Mesenteric fat pad (tissue), 1 donor: ENCODE measurements around the gene LTA. TPM values are rescaled to one million over a fixed set of nuclear protein-coding genes. Genes with fewer than 3 reads are reported as not detected.

Experiments
- DNase-seq: peaks from one replicate; pipeline ENCODE4 v3.0.0-alpha.2; 2020; ENCODE audit warnings: low spot score
- long read RNA-seq: library from polyadenylated mRNA; unstranded; transcript quantifications from one replicate; pipeline ENCODE4 v2.0.0, GENCODE V29; 2020
- total RNA-seq: library from RNA; stranded (reverse); fragmentation: NEBNext Ultra II Directional; extraction: Animal tissue kit (Norgen Biotek cat#: 25700); gene quantifications from one replicate; pipeline ENCODE4 v1.2.1, GENCODE V29; 2021
- donor health status: DM: yes; HTN: yes; CAD: no.

The LTA gene, protein sequence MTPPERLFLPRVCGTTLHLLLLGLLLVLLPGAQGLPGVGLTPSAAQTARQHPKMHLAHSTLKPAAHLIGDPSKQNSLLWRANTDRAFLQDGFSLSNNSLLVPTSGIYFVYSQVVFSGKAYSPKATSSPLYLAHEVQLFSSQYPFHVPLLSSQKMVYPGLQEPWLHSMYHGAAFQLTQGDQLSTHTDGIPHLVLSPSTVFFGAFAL
- not detected for total RNA-seq
- long read RNA-seq = 0 reads

DNA sequence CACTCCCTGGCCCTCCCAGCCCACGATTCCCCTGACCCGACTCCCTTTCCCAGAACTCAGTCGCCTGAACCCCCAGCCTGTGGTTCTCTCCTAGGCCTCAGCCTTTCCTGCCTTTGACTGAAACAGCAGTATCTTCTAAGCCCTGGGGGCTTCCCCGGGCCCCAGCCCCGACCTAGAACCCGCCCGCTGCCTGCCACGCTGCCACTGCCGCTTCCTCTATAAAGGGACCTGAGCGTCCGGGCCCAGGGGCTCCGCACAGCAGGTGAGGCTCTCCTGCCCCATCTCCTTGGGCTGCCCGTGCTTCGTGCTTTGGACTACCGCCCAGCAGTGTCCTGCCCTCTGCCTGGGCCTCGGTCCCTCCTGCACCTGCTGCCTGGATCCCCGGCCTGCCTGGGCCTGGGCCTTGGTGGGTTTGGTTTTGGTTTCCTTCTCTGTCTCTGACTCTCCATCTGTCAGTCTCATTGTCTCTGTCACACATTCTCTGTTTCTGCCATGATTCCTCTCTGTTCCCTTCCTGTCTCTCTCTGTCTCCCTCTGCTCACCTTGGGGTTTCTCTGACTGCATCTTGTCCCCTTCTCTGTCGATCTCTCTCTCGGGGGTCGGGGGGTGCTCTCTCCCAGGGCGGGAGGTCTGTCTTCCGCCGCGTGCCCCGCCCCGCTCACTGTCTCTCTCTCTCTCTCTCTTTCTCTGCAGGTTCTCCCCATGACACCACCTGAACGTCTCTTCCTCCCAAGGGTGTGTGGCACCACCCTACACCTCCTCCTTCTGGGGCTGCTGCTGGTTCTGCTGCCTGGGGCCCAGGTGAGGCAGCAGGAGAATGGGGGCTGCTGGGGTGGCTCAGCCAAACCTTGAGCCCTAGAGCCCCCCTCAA is at the start of gene LTA:
Gene LTA, plus strand, starts transcription at position 249 of the 871 bp plus-strand sequence. Its CDS starts 454 bp downstream, at position 703.
- DNase-seq = no peak

GRCh38 chr6:31525553-31525931 is 46.5 kb upstream of the LTA start:
- no peak for DNase-seq

DNA sequence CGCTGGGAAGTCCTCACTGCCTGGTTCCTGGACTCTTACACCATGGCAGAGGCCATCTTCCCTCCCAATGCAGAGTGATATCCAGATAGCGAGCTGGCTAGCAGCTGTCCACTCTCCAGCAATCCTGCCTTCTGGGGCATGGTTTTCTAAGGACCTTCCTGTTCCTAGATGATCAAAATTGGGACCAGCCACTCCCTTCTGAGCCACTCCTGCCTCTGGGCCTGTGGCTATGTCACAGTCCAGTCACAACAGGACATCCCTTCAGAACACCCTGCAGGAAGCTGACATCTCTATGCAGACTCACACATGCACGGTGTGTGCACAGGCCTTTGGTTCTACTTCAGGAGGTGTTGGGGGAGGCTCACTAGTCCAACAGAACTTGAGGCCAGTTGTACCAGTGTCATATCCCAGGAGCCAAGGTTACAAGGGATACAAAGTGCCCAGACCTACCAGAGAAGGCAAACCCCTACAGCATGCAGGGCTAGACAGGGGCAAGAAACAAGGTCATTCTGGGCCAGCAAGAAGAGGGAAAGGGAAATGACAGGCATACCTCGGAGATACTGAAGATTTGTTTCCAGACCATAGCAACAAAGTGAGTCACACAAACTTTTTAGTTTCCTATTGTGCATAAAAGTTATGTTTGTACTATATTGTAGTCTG is 46.0 kb upstream of the LTA start:
- no peak for DNase-seq

DNA sequence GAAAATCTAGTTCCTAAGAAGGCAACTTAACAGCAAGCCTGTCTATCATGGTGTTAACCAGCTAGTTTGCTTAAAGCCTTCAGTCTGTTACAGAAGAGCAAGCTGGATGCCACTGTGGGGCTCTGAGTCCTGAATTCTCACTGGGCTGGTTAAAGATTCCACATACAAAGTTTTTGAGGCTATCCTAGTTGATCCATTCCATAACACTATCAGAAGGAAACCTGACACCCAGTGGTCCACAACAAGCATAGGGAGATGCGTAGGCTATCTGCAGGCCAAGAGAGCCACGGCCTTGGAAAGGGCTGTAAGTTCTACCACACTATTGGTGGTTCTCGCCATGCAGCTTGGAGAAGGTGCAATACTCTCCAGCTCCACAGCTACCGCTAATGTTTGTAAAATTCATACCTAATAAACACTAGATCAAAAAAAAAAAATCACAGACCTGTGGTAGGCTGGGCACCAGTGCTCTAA is 43.7 kb upstream of the LTA start:
- no peak for DNase-seq

DNA sequence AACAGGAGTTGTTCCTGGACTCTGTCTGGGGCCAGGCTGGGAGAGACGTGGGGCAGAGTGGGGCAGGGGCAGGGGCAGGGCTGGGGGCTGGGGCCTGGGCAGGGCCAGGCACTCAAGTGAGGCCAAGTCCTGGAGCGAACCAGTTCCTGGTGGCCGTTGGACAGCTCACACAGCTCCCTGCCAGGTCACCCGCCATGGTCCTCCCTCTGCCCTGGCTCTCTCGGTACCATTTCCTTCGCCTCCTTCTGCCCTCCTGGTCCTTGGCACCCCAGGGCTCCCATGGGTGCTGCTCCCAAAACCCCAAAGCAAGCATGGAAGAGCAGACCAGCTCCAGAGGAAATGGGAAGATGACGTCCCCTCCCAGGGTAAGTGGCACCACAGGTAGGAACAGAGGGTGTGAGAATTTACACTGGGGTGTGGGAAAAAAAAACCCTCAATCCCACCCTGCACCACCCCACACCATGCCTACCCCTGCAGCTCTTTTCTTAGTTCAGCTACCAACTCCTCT is 43.2 kb upstream of the LTA start, which contains the start of gene MCCD1:
Gene MCCD1, plus strand, starts transcription at position 142 of the 508 bp plus-strand sequence. Its CDS starts 53 bp downstream, at position 195.
- DNase-seq = no peak

- DNase-seq = no peak
Observed at GRCh38 chr6:31529329-31530150, 42.5 kb upstream of the LTA start.

DNA sequence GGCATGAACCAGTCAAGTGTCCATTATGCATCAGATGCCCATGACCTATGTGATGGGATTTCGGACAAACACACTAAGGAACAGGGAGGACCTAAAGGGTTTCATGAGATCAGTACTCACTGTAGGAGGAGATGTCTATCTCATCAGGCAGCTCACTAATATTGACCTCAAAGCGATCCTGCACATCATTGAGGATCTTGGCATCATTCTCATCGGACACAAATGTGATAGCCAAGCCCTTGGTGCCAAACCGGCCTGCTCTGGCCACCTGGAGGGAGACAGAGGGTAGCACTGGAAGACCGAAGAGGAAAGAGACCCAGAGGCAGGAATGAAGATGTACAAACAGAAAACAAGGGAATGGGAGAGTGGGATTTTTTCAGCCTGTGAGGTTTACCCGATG is 41.4 kb upstream of the LTA start:
- no peak for DNase-seq

DNA sequence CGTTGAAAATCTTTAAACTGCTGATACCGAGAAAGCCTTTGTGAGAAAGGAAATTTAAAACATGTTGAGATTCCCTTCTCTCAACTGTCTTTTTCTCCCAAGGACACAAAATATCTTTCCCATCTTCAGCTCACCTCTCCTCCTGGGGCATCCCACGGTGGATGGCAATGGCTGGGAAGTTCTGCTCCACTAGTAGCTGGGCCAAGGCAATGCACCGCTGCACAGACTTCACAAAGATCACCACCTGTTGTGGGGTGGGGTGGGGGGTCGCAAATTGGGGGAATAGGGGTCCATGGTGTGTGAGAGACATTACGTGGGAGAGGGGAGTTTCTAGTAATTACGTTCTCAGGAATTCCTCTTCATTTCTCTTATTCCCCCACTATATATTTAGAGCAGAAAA is 40.9 kb upstream of the LTA start:
- DNase-seq = no peak

DNA sequence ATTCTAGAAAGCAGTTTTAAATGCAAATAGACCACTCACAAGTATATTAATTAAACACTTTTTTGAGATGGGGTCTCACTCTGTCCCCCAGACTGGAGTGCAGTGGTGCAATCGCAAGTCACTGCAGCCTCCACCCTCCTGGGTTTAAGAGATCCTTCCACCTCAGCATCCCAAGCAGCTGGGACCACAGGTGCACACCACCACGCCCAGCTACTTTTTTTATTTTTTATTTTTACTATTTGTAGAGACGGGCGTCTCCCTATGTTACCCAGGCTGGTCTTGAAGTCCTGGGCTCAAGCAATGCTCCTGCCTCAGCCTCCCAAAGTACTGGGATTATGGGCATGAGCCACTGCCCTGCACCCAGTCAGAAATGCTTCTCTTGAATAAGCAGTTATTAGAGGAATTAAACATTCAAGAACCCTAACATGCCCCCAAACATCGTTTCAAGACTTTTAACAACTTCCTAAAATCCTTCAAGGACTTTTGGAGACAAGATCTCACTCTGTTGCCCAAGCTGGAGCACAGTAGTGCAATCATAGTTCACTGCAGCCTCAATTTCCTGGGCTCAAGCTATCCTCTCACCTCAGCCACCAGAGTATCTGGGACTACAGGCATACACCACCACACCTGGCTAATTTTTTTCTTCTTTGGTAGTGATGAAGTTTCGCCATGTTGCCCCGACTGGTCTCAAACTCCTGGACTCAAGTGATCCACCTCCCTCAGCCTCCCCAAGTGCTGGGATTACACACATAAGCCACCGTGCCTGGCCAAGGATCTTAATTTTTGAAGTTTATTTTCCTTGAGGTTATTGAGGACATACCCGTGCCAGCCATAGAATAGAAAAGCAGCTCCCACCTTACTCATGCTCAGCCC is 40.1 kb upstream of the LTA start:
- DNase-seq = no peak

DNA sequence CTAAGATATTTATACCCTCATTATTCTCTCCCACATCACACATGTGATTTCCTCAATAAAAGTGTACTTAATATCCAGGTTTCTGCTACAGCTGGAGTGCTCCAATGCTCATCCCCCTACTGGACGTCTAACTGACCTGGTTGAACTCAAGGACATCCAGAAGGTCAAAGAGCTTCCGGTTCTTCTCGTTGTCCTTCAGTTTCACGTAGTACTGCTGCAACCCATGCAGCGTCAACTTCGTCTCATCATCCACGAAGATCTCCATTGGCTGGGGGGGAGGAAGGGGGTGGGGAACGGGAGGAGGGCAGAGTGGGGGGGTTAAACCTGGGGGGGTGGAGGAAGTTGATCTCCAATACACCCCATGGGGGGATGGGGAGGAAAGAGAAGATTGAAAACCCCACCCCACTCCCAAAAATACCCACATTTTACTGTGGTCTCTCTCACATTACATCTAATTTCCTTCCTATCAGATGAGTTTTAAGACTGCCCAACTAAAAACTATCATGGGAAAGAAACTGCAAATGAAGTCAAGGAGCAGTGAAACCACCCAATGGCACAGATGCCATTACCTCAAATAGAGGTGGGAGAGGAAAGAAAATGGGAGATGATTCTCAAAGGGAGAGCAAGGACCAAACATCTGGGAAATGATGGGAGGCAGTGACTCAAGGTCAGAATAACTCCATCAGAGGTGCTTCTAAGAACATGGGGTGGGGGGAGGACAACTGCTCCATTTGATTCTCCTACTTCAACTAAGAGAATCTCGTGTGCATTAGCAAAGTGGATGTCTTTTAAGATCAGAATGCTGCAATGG is 39.2 kb upstream of the LTA start:
- DNase-seq = no peak

- DNase-seq = no peak
Observed at GRCh38 chr6:31533455-31533841, 38.6 kb upstream of the LTA start.

GRCh38 chr6:31534011-31534410 is 38.1 kb upstream of the LTA start:
- no peak for DNase-seq

DNA sequence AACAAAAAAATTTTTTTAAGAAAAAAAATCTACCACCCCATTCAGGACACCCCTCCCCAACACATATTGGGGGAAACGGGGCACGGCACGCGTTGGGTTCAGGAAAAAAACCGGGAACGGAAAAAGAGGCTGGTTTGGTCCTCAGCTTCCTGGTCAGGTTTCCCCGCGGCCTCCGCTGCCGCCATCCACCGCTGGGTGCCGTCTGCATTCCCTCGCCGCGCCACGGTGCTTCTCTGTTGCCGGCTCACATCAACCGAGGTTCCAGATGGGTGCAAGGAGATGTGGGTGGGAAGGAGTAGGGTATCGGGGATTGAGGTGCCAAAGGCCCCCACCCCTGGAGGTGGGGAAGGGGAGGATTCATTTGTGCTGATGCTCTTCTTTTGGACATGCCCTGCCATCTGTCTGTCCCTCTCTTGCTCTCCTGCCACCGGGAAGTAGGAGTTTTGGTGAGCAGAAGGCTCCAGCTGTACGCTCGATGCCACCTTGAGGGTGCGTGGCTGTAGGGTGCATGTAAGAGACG is 37.5 kb upstream of the LTA start:
- no peak for DNase-seq

- no peak for DNase-seq
Observed at GRCh38 chr6:31535538-31536324, 36.4 kb upstream of the LTA start.

- no peak for DNase-seq
Observed at GRCh38 chr6:31538805-31539400, 33.2 kb upstream of the LTA start.

GRCh38 chr6:31540640-31541039 is 31.4 kb upstream of the LTA start:
- DNase-seq = no peak

DNA sequence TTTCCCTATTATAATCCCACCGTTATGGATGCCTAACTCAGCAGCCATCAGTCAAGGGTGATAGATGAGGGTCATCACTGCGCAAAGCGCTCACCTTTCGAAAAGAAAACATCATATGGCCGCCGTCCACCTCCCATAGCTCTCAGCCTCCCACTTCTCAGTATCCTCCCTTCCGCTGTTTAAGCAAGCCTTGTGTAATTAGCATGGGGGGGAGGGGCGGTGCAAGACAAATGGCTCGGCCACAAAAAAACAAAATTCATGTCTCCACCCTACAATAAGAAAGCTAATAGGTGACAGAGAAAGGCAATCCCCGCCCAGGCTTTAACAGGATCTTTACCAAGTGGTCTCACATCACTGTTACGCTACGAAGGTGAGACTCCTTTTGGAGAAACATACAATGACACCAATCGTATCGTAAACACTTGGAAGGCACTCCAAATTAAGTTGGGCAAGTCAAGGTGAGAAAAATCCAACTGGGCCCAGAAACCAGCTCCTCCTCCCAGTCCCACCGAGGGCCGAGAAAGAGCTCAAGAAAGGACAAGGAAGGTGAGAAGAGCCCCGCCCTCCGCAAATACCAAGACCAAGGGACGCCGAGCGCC is 30.9 kb upstream of the LTA start:
- no peak for DNase-seq
